HepG2 (cell line): ENCODE data around the gene ZBTB37. TPM values are rescaled to one million over a fixed set of nuclear protein-coding genes. Genes with fewer than 3 reads are reported as not detected.
A peak's percentile ranks its signal among the peaks of the same experiment; 100 is the strongest.

Source experiments
- ARNT2 ChIP-seq: sonication (generic); formaldehyde crosslinking; IDR thresholded peaks from 2 replicates; pipeline ENCODE4 v1.8.0; 2022; ENCODE audit warnings: mild to moderate bottlenecking, low read depth, missing genetic modification reagents, moderate library complexity
- IRX3 ChIP-seq: sonication (generic); formaldehyde crosslinking; IDR thresholded peaks from 2 replicates; pipeline ENCODE4 v1.8.1; 2023; ENCODE audit warnings: mild to moderate bottlenecking, low read depth, missing genetic modification reagents, borderline replicate concordance
- KAT2B ChIP-seq: fragments of 150-350 bp; IDR thresholded peaks from 2 replicates; pipeline ENCODE4 v1.6.1; 2014; ENCODE audit warnings: low read depth, low read length, borderline replicate concordance
- RBFOX2 ChIP-seq: fragments of 200-400 bp; formaldehyde crosslinking; IDR thresholded peaks from 2 replicates; pipeline ENCODE4 v1.6.1; 2017; ENCODE audit warnings: low read depth, mild to moderate bottlenecking, low read length
- SMYD3 ChIP-seq: sonication (generic); formaldehyde crosslinking; IDR thresholded peaks from 2 replicates; pipeline ENCODE4 v1.8.1; 2023; ENCODE audit warnings: mild to moderate bottlenecking, missing genetic modification reagents
- SP5 ChIP-seq: IDR thresholded peaks from 2 replicates; pipeline ENCODE4 v1.6.1; 2016; ENCODE audit warnings: low read depth, borderline replicate concordance
- THYN1 ChIP-seq: sonication (generic); formaldehyde crosslinking; IDR thresholded peaks from 2 replicates; pipeline ENCODE4 v1.8.1; 2023; ENCODE audit warnings: low read depth, mild to moderate bottlenecking, moderate library complexity, missing genetic modification reagents, borderline replicate concordance
- TIGD3 ChIP-seq: sonication (generic); formaldehyde crosslinking; IDR thresholded peaks from 2 replicates; pipeline ENCODE4 v1.5.1; 2020; ENCODE audit warnings: mild to moderate bottlenecking, missing genetic modification reagents, borderline replicate concordance
- TRIM22 ChIP-seq: fragments of 450-650 bp; IDR thresholded peaks from 2 replicates; pipeline ENCODE4 v1.6.1; 2017
- ZFP90 ChIP-seq: sonication (generic); formaldehyde crosslinking; IDR thresholded peaks from 2 replicates; pipeline ENCODE4 v1.8.0; 2022; ENCODE audit warnings: missing genetic modification reagents, mild to moderate bottlenecking, inconsistent platforms, borderline replicate concordance
- ZNF142 ChIP-seq: sonication (generic); formaldehyde crosslinking; IDR thresholded peaks from 2 replicates; pipeline ENCODE4 v1.4.0; 2020; ENCODE audit warnings: missing genetic modification reagents
- ZNF552 ChIP-seq: sonication (generic); formaldehyde crosslinking; IDR thresholded peaks from 2 replicates; pipeline ENCODE4 v1.9.0; 2022; ENCODE audit warnings: missing genetic modification reagents, mild to moderate bottlenecking, borderline replicate concordance
- ZNF556 ChIP-seq: sonication (generic); formaldehyde crosslinking; IDR thresholded peaks from 2 replicates; pipeline ENCODE4 v1.4.0; 2020; ENCODE audit warnings: mild to moderate bottlenecking, missing genetic modification reagents, borderline replicate concordance
- ZNF558 ChIP-seq: sonication (generic); formaldehyde crosslinking; IDR thresholded peaks from 2 replicates; pipeline ENCODE4 v1.9.0; 2022; ENCODE audit warnings: mild to moderate bottlenecking, missing genetic modification reagents, borderline replicate concordance
- ZNF776 ChIP-seq: sonication (generic); formaldehyde crosslinking; IDR thresholded peaks from 2 replicates; pipeline ENCODE4 v1.4.0; 2020; ENCODE audit warnings: mild to moderate bottlenecking, missing genetic modification reagents
- polyA plus RNA-seq, 8 experiments: library from polyadenylated mRNA; depleted of rRNA in 3 of 8; stranded (reverse) in 7 of 8; unstranded in 1 of 8; fragments of >200 nt; fragmentation: Illumina TruSeq in 4 of 8; extraction: Trizol in 4 of 8; gene quantifications; 2 replicates each; pipeline versions ENCODE4 v1.2.1 to v1.2.3, GENCODE V29; 2011 to 2016; ENCODE audit warnings: low read depth in 4 of 8, missing spikeins in 1 of 8, mixed read lengths in 1 of 8; ENCODE audit not compliant: insufficient read depth in 1 of 8
- total RNA-seq, 5 experiments: library from RNA; depleted of rRNA; stranded (reverse); fragments of >200 nt; fragmentation: Illumina TruSeq; extraction: Trizol; gene quantifications; 2 replicates each; pipeline ENCODE4 v1.2.3, GENCODE V29; 2016; ENCODE audit warnings: low read depth in 1 of 5
- TF ChIP-seq, protein P1 (sequence below): sonication (generic); formaldehyde crosslinking; IDR thresholded peaks from 2 replicates; pipeline ENCODE4 v1.4.0; 2020; ENCODE audit warnings: missing genetic modification reagents
- TF ChIP-seq, protein P2 (sequence below): sonication (generic); formaldehyde crosslinking; IDR thresholded peaks from 2 replicates; pipeline ENCODE4 v1.8.0; 2022; ENCODE audit warnings: mild to moderate bottlenecking, missing genetic modification reagents; ENCODE audit not compliant: insufficient replicate concordance

ZBTB37 gene
- total and polyA plus RNA-seq, 2 of the 13 experiments (the other 11 are each of a cell fraction or from before 2014, with no cell fraction given) = 2.6 to 7.7 TPM

DNA sequence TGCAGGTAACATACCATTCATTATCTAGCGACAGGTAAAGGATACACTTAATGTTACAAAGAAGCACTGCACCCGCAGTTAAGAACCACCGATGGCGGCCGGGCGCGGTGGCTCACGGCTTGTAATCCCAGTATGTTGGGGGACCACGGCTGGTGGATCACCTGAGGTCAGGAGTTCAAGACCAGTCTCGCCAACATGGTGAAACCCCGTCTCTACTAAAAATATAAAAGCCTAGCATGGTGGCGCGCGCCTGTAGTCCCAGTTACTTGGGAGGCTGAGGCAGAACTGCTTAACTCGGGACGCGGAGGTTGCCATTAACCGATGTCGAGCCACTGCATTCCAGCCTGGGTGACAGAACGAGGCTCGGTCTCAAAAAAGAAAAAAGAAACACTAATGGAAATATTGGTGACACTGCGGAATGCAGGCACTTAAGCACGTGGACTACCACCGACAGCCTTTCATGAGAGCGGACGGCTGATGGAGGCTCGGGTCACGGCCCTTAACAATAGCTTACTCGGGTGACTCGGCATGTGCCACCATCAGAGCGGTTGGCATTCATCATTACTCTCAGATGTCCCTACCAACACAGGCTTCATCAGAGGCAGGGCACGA, 933 bp upstream of the ZBTB37 start (continued):
- 0 out of 2 replicates have a peak, but pooled peaks have one; percentile 44 for TF ChIP-seq ZNF142 (CRISPR knock-in tag)
- 0 out of 2 replicates have a peak, but pooled peaks have one; percentile 22 for TF ChIP-seq ZNF558 (CRISPR knock-in tag)
- no peak for TF ChIP-seq ZNF556 (CRISPR knock-in tag)
- TF ChIP-seq THYN1 (CRISPR knock-in tag) = 0 out of 2 replicates have a peak, but pooled peaks have one; percentile 37
- peak; percentile 72 for TF ChIP-seq RBFOX2
- 0 out of 2 replicates have a peak, but pooled peaks have one; percentile 69 for TF ChIP-seq ZNF776 (CRISPR knock-in tag)
- TF ChIP-seq TRIM22 = no peak
- TF ChIP-seq TIGD3 (CRISPR knock-in tag) = 0 out of 2 replicates have a peak, but pooled peaks have one; percentile 57
- peak; percentile 58; the same call in 1 of the 2 replicates for TF ChIP-seq SMYD3 (CRISPR knock-in tag)
- TF ChIP-seq ARNT2 = peak; percentile 11
- TF ChIP-seq, protein P1, sequence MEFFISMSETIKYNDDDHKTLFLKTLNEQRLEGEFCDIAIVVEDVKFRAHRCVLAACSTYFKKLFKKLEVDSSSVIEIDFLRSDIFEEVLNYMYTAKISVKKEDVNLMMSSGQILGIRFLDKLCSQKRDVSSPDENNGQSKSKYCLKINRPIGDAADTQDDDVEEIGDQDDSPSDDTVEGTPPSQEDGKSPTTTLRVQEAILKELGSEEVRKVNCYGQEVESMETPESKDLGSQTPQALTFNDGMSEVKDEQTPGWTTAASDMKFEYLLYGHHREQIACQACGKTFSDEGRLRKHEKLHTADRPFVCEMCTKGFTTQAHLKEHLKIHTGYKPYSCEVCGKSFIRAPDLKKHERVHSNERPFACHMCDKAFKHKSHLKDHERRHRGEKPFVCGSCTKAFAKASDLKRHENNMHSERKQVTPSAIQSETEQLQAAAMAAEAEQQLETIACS = 0 out of 2 replicates have a peak, but pooled peaks have one; percentile 6
- TF ChIP-seq IRX3 = no peak
- TF ChIP-seq SP5 (CRISPR knock-in tag) = no peak
- TF ChIP-seq, protein P2, sequence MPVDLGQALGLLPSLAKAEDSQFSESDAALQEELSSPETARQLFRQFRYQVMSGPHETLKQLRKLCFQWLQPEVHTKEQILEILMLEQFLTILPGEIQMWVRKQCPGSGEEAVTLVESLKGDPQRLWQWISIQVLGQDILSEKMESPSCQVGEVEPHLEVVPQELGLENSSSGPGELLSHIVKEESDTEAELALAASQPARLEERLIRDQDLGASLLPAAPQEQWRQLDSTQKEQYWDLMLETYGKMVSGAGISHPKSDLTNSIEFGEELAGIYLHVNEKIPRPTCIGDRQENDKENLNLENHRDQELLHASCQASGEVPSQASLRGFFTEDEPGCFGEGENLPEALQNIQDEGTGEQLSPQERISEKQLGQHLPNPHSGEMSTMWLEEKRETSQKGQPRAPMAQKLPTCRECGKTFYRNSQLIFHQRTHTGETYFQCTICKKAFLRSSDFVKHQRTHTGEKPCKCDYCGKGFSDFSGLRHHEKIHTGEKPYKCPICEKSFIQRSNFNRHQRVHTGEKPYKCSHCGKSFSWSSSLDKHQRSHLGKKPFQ (CRISPR knock-in tag) = no peak
- no peak for TF ChIP-seq ZFP90
- no peak for TF ChIP-seq ZNF552 (CRISPR knock-in tag)
- no peak for TF ChIP-seq KAT2B
